ENCODE data around the gene TK2. TPM values are rescaled to one million over a fixed set of nuclear protein-coding genes. Genes with fewer than 3 reads are reported as not detected.
A peak's percentile ranks its signal among the peaks of the same experiment; 100 is the strongest.

TK2 gene
- polyA plus RNA-seq, 2 of the 4 experiments (the other 2 are of a cell fraction): 13.9 to 29.5 TPM

- FAIRE-seq: no peak
- Histone ChIP-seq H3K4me1 (peaks cover 21% of the 10 kb centered on the region), H3K9me3 (no peaks in the 10 kb centered on the region), H3K4me3 (no peak overlapping the region), H3K4me2 (no peak overlapping the region), H3K27ac (peak overlapping the region; percentile 64 to 79)
- WGBS (ENCODE audit: missing lambda C conversion rate): 78% methylated on average over 5 of the region's 5 CpGs
- CTCF ChIA-PET: interaction anchor here (0.7 to 15.7 kb wide), 9 partner anchors 9 to 146 kb away, joined by 3 to 185 read pairs (median 6); no protein-coding TSS in a partner anchor
- ATAC-seq: peak in 1 of 2 experiments; percentile 3; a peak in 1 of 6 replicates
- no peak for DNase-seq (ENCODE audit: low read depth in 1 of 2, low spot score in 1 of 2)
- no peak for TF ChIP-seq CEBPB (IDR thresholded peaks at IDR 0.05)
- TF ChIP-seq TP53 (CRISPR knock-in tag; IDR thresholded peaks at IDR 0.05): no peak
- TF ChIP-seq, protein P1, sequence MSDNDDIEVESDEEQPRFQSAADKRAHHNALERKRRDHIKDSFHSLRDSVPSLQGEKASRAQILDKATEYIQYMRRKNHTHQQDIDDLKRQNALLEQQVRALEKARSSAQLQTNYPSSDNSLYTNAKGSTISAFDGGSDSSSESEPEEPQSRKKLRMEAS (IDR thresholded peaks at IDR 0.05): no peak
- no peak for TF ChIP-seq RFX5 (IDR thresholded peaks at IDR 0.05)
- no peak for TF ChIP-seq MAZ (IDR thresholded peaks at IDR 0.05; ENCODE audit: borderline replicate concordance, low read depth, low read length)
- no peak for TF ChIP-seq HDAC2 (IDR thresholded peaks at IDR 0.05)
- TF ChIP-seq, protein P2, sequence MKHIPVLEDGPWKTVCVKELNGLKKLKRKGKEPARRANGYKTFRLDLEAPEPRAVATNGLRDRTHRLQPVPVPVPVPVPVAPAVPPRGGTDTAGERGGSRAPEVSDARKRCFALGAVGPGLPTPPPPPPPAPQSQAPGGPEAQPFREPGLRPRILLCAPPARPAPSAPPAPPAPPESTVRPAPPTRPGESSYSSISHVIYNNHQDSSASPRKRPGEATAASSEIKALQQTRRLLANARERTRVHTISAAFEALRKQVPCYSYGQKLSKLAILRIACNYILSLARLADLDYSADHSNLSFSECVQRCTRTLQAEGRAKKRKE (CRISPR knock-in tag; IDR thresholded peaks at IDR 0.05; ENCODE audit: low read depth): no peak
- TF ChIP-seq RCOR1 (IDR thresholded peaks at IDR 0.05; ENCODE audit: low read depth, low read length): no peak
- no peak for TF ChIP-seq ESRRA (IDR thresholded peaks at IDR 0.05; ENCODE audit: borderline replicate concordance, low read length)
- no peak for TF ChIP-seq FOSB (CRISPR knock-in tag; IDR thresholded peaks at IDR 0.05)
- no peak for TF ChIP-seq EHF (CRISPR knock-in tag; IDR thresholded peaks at IDR 0.05)
- no peak for TF ChIP-seq KDM1A (IDR thresholded peaks at IDR 0.05; ENCODE audit: low read depth)
- TF ChIP-seq ZFP36 (IDR thresholded peaks at IDR 0.05; ENCODE audit: borderline replicate concordance, partially characterized antibody): no peak
- TF ChIP-seq CHD4 (IDR thresholded peaks at IDR 0.05; ENCODE audit: borderline replicate concordance): no peak
- TF ChIP-seq MAFK (IDR thresholded peaks at IDR 0.05; ENCODE audit: partially characterized antibody): no peak
- TF ChIP-seq, protein P3, sequence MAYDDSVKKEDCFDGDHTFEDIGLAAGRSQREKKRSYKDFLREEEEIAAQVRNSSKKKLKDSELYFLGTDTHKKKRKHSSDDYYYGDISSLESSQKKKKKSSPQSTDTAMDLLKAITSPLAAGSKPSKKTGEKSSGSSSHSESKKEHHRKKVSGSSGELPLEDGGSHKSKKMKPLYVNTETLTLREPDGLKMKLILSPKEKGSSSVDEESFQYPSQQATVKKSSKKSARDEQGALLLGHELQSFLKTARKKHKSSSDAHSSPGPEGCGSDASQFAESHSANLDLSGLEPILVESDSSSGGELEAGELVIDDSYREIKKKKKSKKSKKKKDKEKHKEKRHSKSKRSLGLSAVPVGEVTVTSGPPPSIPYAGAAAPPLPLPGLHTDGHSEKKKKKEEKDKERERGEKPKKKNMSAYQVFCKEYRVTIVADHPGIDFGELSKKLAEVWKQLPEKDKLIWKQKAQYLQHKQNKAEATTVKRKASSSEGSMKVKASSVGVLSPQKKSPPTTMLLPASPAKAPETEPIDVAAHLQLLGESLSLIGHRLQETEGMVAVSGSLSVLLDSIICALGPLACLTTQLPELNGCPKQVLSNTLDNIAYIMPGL (CRISPR knock-in tag; IDR thresholded peaks at IDR 0.05; ENCODE audit: borderline replicate concordance): no peak
- POLR2A ChIA-PET: interaction anchor here (1.1 kb wide), 1 partner anchor 24 kb away, joined by 3 read pairs; no protein-coding TSS in a partner anchor
Observed at GRCh38 chr16:66487580-66488275, 62.2 kb downstream of the TK2 start.

- H3K4me1 ChIP-seq: peaks cover 21% of the 10 kb centered on the region
- no peaks in the 10 kb centered on the region for H3K9me3 ChIP-seq
- H3K27ac ChIP-seq: peak overlapping the region; percentile 64 to 79
- CTCF ChIA-PET: interaction anchor here (0.5 to 15.7 kb wide), 9 partner anchors 11 to 382 kb away, joined by 3 to 185 read pairs (median 6); no protein-coding TSS in a partner anchor
- POLR2A ChIA-PET: interaction anchor here (1.1 kb wide), 1 partner anchor 25 kb away, joined by 3 read pairs; no protein-coding TSS in a partner anchor
- DNase-seq (ENCODE audit: low read depth in 1 of 2, low spot score in 1 of 2): peak in 1 of 2 experiments; percentile 33
- no peak overlapping the region for H3K4me3 ChIP-seq
- peak; percentile 3 to 29; a peak in 3 of 6 replicates for ATAC-seq
- TF ChIP-seq SREBF2 (IDR thresholded peaks at IDR 0.05) (no peak), ZNF302 (CRISPR knock-in tag; IDR thresholded peaks at IDR 0.05) (no peak), JUNB (IDR thresholded peaks at IDR 0.05) (no peak), BHLHE40 (IDR thresholded peaks at IDR 0.05; ENCODE audit: low read depth, low read length) (no peak), HOXB5 (CRISPR knock-in tag; IDR thresholded peaks at IDR 0.05) (no peak), GATA3 (IDR thresholded peaks at IDR 0.05; ENCODE audit: borderline replicate concordance) (no peak), CBX2 (IDR thresholded peaks at IDR 0.05; ENCODE audit: borderline replicate concordance, low read depth) (no peak)
- FAIRE-seq: no peak
- peak overlapping the region; percentile 32; the same call in 1 of the 3 replicates for H3K4me2 ChIP-seq
- WGBS (ENCODE audit: missing lambda C conversion rate): 92% methylated on average over 3 of the region's 3 CpGs
Observed at GRCh38 chr16:66486773-66487579, 62.9 kb downstream of the TK2 start.
